H1 (cell line): ENCODE measurements around the gene E2F1. TPM values are rescaled to one million over a fixed set of nuclear protein-coding genes. Genes with fewer than 3 reads are reported as not detected.
A peak's percentile ranks its signal among the peaks of the same experiment; 100 is the strongest.

Experiments used
- CTCF ChIA-PET: fragments of 300-600 bp; sonication (Branson Sonifier 250); formaldehyde crosslinking; loops from one replicate; lab custom pipeline; 2021; ENCODE audit not compliant: partially characterized antibody; lab: Charles Lee
- POLR2A ChIA-PET: fragments of 300-600 bp; sonication (Branson Sonifier 250); formaldehyde crosslinking; loops from one replicate; lab custom pipeline; 2021; ENCODE audit warnings: inconsistent platforms; ENCODE audit not compliant: partially characterized antibody; lab: Charles Lee
- DNase-seq, 2 experiments: peaks; one replicate each; pipeline versions ENCODE4 v3.0.0 to v3.0.0-alpha.2; 2010 to 2022; ENCODE audit warnings: low spot score in 2 of 2, low read depth in 1 of 2, mixed read lengths in 1 of 2
- FAIRE-seq: peaks from 2 replicates; lab custom pipeline; 2011; peaks lifted over from hg19 to GRCh38; lab: Jason Lieb, UNC
- H2AFZ ChIP-seq: 2 replicates; pipeline ENCODE4 v1.8.1; 2012; ENCODE audit warnings: low read length, inconsistent platforms
- H2AK5ac ChIP-seq: 2 replicates; pipeline ENCODE4 v1.6.1; 2013; ENCODE audit warnings: low read depth, low read length
- H2BK120ac ChIP-seq: replicated peaks from 2 replicates; pipeline ENCODE3; 2013; ENCODE audit warnings: low read depth, low read length, inconsistent platforms
- H2BK12ac ChIP-seq: 2 replicates; pipeline ENCODE4 v1.6.1; 2013; ENCODE audit warnings: low read depth, low read length
- H2BK15ac ChIP-seq: 2 replicates; pipeline ENCODE4 v1.6.1; 2013; ENCODE audit warnings: low read length
- H2BK20ac ChIP-seq: 2 replicates; pipeline ENCODE4 v1.6.1; 2013; ENCODE audit warnings: low read length
- H2BK5ac ChIP-seq: 2 replicates; pipeline ENCODE4 v1.6.1; 2013; ENCODE audit warnings: low read depth, low read length
- H3K14ac ChIP-seq: 2 replicates; pipeline ENCODE4 v1.6.1; 2013; ENCODE audit warnings: inconsistent platforms; ENCODE audit not compliant: insufficient read length
- H3K18ac ChIP-seq: 2 replicates; pipeline ENCODE4 v1.6.1; 2013; ENCODE audit warnings: low read length; ENCODE audit errors: extremely low read depth
- H3K23ac ChIP-seq: 2 replicates; pipeline ENCODE4 v1.6.1; 2013; ENCODE audit warnings: inconsistent platforms; ENCODE audit not compliant: insufficient read length
- H3K23me2 ChIP-seq: 2 replicates; pipeline ENCODE4 v1.6.1; 2013; ENCODE audit warnings: low read depth, low read length
- H3K27ac ChIP-seq: 2 replicates; pipeline ENCODE4 v1.6.1; 2011; ENCODE audit warnings: low read depth, low read length, inconsistent platforms
- H3K27me3 ChIP-seq, 4 experiments: replicated peaks in 1 of 4; 1 replicate in 1 of 4; 2 replicates in 3 of 4; pipeline versions ENCODE4 v1.6.1 to v1.8.1; 2011 to 2013; ENCODE audit warnings: low read length in 3 of 4, mild to moderate bottlenecking in 3 of 4, inconsistent platforms in 2 of 4, mixed read lengths in 2 of 4, moderate library complexity in 1 of 4; ENCODE audit not compliant: control insufficient read depth in 3 of 4, insufficient read depth in 3 of 4; ENCODE audit errors: extremely low read depth in 1 of 4
- H3K36me3 ChIP-seq, 4 experiments: 2 replicates each; pipeline versions ENCODE4 v1.6.1 to v1.8.1; 2011 to 2013; ENCODE audit warnings: mild to moderate bottlenecking in 4 of 4, low read length in 3 of 4, moderate library complexity in 2 of 4, control low read depth in 1 of 4, inconsistent platforms in 1 of 4; ENCODE audit not compliant: insufficient read depth in 4 of 4, control insufficient read depth in 2 of 4
- H3K4ac ChIP-seq: replicated peaks from 2 replicates; pipeline ENCODE3; 2013; ENCODE audit warnings: low read length, low read depth, mixed read lengths, inconsistent platforms; ENCODE audit not compliant: insufficient read length
- H3K4me1 ChIP-seq, 4 experiments: replicated peaks in 1 of 4; 1 replicate in 1 of 4; 2 replicates in 3 of 4; pipeline versions ENCODE4 v1.6.1 to v1.8.1; 2011 to 2013; ENCODE audit warnings: low read length in 3 of 4, inconsistent platforms in 2 of 4, mixed read lengths in 1 of 4; ENCODE audit not compliant: insufficient read depth in 4 of 4, control insufficient read depth in 3 of 4
- H3K4me2 ChIP-seq, 2 experiments: 2 replicates each; pipeline versions ENCODE4 v1.6.1 to v1.8.1; 2011 to 2013; ENCODE audit warnings: low read depth in 2 of 2, low read length in 2 of 2, control low read depth in 1 of 2, inconsistent platforms in 1 of 2, mild to moderate bottlenecking in 1 of 2; ENCODE audit not compliant: insufficient read depth in 1 of 2
- H3K4me3 ChIP-seq, 4 experiments: fragments of 200-600, 300-600 bp in 1 of 4; sonication (generic), shearing (Covaris generic), sonication (Bioruptor Twin) in 1 of 4; 2 replicates each; pipeline versions ENCODE4 v1.5.1 to v1.8.1; 2011 to 2016; ENCODE audit warnings: low read length in 4 of 4, low read depth in 3 of 4, control low read depth in 2 of 4, inconsistent platforms in 2 of 4, mild to moderate bottlenecking in 2 of 4, mixed read lengths in 1 of 4, moderate library complexity in 1 of 4; ENCODE audit not compliant: insufficient read depth in 2 of 4; ENCODE audit errors: extremely low read depth in 1 of 4
- H3K56ac ChIP-seq: replicated peaks from 2 replicates; pipeline ENCODE3; 2013; ENCODE audit warnings: low read depth, mild to moderate bottlenecking, mixed read lengths, low read length, inconsistent platforms; ENCODE audit not compliant: insufficient read length
- H3K79me1 ChIP-seq: 2 replicates; pipeline ENCODE4 v1.6.1; 2013; ENCODE audit warnings: low read depth, low read length, control low read depth
- H3K79me2 ChIP-seq, 2 experiments: 2 replicates each; pipeline versions ENCODE4 v1.6.1 to v1.8.1; 2012 to 2013; ENCODE audit warnings: low read length in 2 of 2, mild to moderate bottlenecking in 2 of 2, inconsistent platforms in 1 of 2; ENCODE audit not compliant: insufficient read depth in 2 of 2, control insufficient read depth in 1 of 2
- H3K9ac ChIP-seq, 4 experiments: replicated peaks in 1 of 4; 1 replicate in 1 of 4; 2 replicates in 3 of 4; pipeline versions ENCODE4 v1.6.1 to v1.8.1; 2011 to 2013; ENCODE audit warnings: low read depth in 3 of 4, low read length in 3 of 4, control low read depth in 2 of 4, mild to moderate bottlenecking in 2 of 4, moderate library complexity in 2 of 4, inconsistent platforms in 1 of 4; ENCODE audit errors: extremely low read depth in 1 of 4
- H3K9me3 ChIP-seq, 2 experiments: 2 replicates each; pipeline versions ENCODE4 v1.6.1 to v1.8.1; 2012 to 2013; ENCODE audit warnings: mild to moderate bottlenecking in 2 of 2, moderate library complexity in 2 of 2, control low read depth in 1 of 2, inconsistent platforms in 1 of 2, low read depth in 1 of 2, low read length in 1 of 2, mixed read lengths in 1 of 2; ENCODE audit not compliant: insufficient read depth in 2 of 2
- H4K20me1 ChIP-seq, 2 experiments: replicated peaks in 1 of 2; 2 replicates each; pipeline versions ENCODE3 to v1.8.1; 2011 to 2013; ENCODE audit warnings: inconsistent platforms in 2 of 2, low read length in 2 of 2, mild to moderate bottlenecking in 1 of 2; ENCODE audit not compliant: insufficient read depth in 2 of 2, control insufficient read depth in 1 of 2
- H4K5ac ChIP-seq: 2 replicates; pipeline ENCODE4 v1.6.1; 2013; ENCODE audit warnings: low read length, low read depth, mixed read lengths, inconsistent platforms; ENCODE audit not compliant: insufficient read length
- H4K8ac ChIP-seq: 2 replicates; pipeline ENCODE4 v1.8.0; 2013; ENCODE audit warnings: mild to moderate bottlenecking, moderate library complexity, low read length, inconsistent platforms; ENCODE audit not compliant: insufficient read depth; ENCODE audit errors: extremely low read depth
- H4K91ac ChIP-seq: replicated peaks from 2 replicates; pipeline ENCODE3; 2013; ENCODE audit warnings: low read length, mixed read lengths, inconsistent platforms; ENCODE audit not compliant: insufficient read length
- POLR2A ChIP-seq, 2 experiments: IDR thresholded peaks; 1 replicate in 1 of 2; 2 replicates in 1 of 2; pipeline ENCODE4 v1.6.1; 2011; ENCODE audit warnings: low read depth in 2 of 2, low read length in 2 of 2, mild to moderate bottlenecking in 2 of 2; ENCODE audit errors: control extremely low read depth in 1 of 2
- POLR2AphosphoS5 ChIP-seq: IDR thresholded peaks from 2 replicates; pipeline ENCODE4 v1.6.1; 2011; ENCODE audit warnings: low read depth, low read length
- WGBS, 2 experiments: shearing (Covaris generic) in 1 of 2; methylation state at CpG; one replicate each; pipeline versions ENCODE4 v1.1.6 to v1.1.7; 2013 to 2015; ENCODE audit warnings: low lambda C conversion rate in 2 of 2, mixed read lengths in 2 of 2, inconsistent platforms in 1 of 2, low coverage in 1 of 2, missing lambda C conversion rate in 1 of 2; ENCODE audit not compliant: insufficient replicate concordance in 2 of 2, insufficient coverage in 1 of 2, insufficient read length in 1 of 2; ENCODE audit errors: extremely low coverage in 1 of 2, missing lambda C conversion rate in 1 of 2; 5-methylcytosine and 5-hydroxymethylcytosine counted together
- polyA plus RNA-seq, 7 experiments: library from polyadenylated mRNA; depleted of rRNA in 3 of 7; stranded (reverse) in 5 of 7; unstranded in 2 of 7; fragments of >200 nt in 5 of 7; fragments of 200-250 nt in 2 of 7; gene quantifications; 1 replicate in 5 of 7; 2 replicates in 1 of 7; 4 replicates in 1 of 7; pipeline versions ENCODE4 v1.2.1 to v1.2.3, GENCODE V29; 2011 to 2013; ENCODE audit warnings: missing spikeins in 2 of 7, mixed read lengths in 2 of 7
- total RNA-seq: library from RNA; stranded (reverse); fragmentation: NEBNext Ultra II Directional; extraction: Animal tissue kit (Norgen Biotek cat#: 25700); gene quantifications from 2 replicates; pipeline ENCODE4 v1.2.1, GENCODE V29; 2021

E2F1 gene
- total and polyA plus RNA-seq, 2 of the 8 experiments (the other 6 are each of a cell fraction or from before 2014, with no cell fraction given): 33.4 to 35.8 TPM

DNA sequence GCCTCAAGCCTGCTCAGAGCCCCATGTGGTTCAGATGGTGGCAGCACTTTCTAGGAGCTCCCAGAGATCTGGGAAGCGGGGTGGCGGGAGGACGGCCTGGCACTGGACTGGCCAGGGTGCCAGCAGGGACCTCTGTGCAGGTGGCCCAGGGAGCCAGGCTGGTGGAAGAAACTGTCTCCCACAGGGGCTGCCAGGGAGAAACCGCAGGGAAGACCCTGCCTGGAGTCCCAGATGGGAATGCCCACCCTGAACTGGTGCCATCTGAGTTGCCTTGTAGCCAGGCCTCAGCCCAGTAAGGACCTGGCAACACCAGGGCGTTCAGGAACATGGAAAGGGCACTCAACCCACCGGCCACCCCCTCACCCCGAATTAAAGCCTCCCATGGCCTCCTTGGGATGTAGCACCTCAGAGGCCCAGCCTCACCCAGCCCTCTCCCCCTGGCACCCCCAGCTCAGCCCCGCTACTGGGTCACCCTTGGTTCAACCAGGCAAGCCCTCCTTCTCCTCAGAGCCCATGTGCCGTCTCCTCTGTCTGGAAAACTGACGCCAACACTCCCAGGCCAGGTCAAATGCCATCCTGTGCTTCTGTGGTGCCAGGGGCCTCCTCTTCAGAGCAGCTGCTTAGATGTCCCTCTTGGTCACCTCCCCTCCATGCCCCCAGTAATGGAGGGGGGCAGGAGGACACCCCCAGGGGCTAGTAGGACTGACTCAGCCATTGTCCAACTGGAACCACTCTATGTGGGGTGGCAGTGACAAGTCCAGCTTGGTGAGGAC, 30.0 kb downstream of the E2F1 start:
- Histone ChIP-seq H2BK5ac (no peak overlapping the region), H3K27ac (no peak overlapping the region), H3K79me2 (no peaks in the 10 kb centered on the region), H3K9ac (no peak overlapping the region), H3K9me3 (no peaks in the 10 kb centered on the region), H2BK15ac (no peak overlapping the region), H3K79me1 (no peaks in the 10 kb centered on the region), H2BK120ac (no peak overlapping the region), H3K14ac (no peak overlapping the region), H3K56ac (no peak overlapping the region), H3K18ac (no peak overlapping the region), H4K5ac (no peak overlapping the region), H2AFZ (no peak overlapping the region), H3K23ac (no peak overlapping the region), H2BK20ac (no peak overlapping the region), H2BK12ac (no peak overlapping the region), H3K23me2 (no peaks in the 10 kb centered on the region), H2AK5ac (no peak overlapping the region), H4K8ac (no peak overlapping the region), H4K20me1 (peaks cover 0 to 8% of the 10 kb centered on the region in 2 experiments), H3K4me1 (peaks cover 0 to 11% (median 1%) of the 10 kb centered on the region in 4 experiments; a peak in 4 of 7 replicates), H3K36me3 (peaks cover 0 to 11% (median 0%) of the 10 kb centered on the region in 4 experiments; a peak in 2 of 8 replicates), H3K4me3 (no peak overlapping the region), H4K91ac (no peak overlapping the region), H3K4ac (no peak overlapping the region), H3K4me2 (no peak overlapping the region), H3K27me3 (no peaks in the 10 kb centered on the region)
- CTCF ChIA-PET: interaction anchor here (0.6 to 5.0 kb wide), 5 partner anchors 9 to 240 kb away, joined by 3 to 31 read pairs (median 5); partner anchors contain the start of gene ACTL10
- TF ChIP-seq POLR2AphosphoS5: no peak
- peak in 1 of 2 experiments; percentile 30; a peak in 1 of 3 replicates for TF ChIP-seq POLR2A (IDR thresholded peaks at IDR 0.05; ENCODE audit: control extremely low read depth in 1 of 2, low read depth in 2 of 2, low read length in 2 of 2)
- FAIRE-seq (no peak), DNase-seq (no peak)
- POLR2A ChIA-PET: interaction anchor here (4.7 kb wide), 1 partner anchor 10 kb away, joined by 63 read pairs; the partner anchor contains the start of gene ACTL10
- 90% methylated on average over 7 of the region's 10 CpGs; no CpG with 5 or more reads in 1 of the 2 experiments for WGBS, 2 experiments
